Activated B cell treated with CpG ODN at 0.5 μM for 24 hours (primary cell): ENCODE results near the gene ASXL1. TPM values are rescaled to one million over a fixed set of nuclear protein-coding genes. Genes with fewer than 3 reads are reported as not detected.

Source experiments
- ATAC-seq: fragments of 200-7000 bp; cut with Tn5 transposase; one replicate; pipeline ENCODE4 v1.10.0; 2021; ENCODE audit warnings: low read depth, mild to moderate bottlenecking, moderate library complexity
- CTCF ChIA-PET: fragments of 350-600 bp; sonication (Branson Sonifier 250); formaldehyde crosslinking; loops from one replicate; lab custom pipeline; 2021; ENCODE audit warnings: antibody characterized with exemption; lab: Charles Lee
- POLR2A ChIA-PET: fragments of 350-600 bp; sonication (Branson Sonifier 250); formaldehyde crosslinking; loops from one replicate; lab custom pipeline; 2021; ENCODE audit warnings: antibody characterized with exemption; lab: Charles Lee
- DNase-seq: peaks from one replicate; pipeline ENCODE4 v3.0.0; 2022
- H3K27ac Mint-ChIP-seq: one replicate; pipeline ENCODE4 v1.8.0; 2020; ENCODE audit warnings: mixed read lengths
- H3K27me3 Mint-ChIP-seq: one replicate; pipeline ENCODE4 v1.8.0; 2021; ENCODE audit warnings: mixed read lengths
- H3K36me3 Mint-ChIP-seq: one replicate; pipeline ENCODE4 v1.8.0; 2021; ENCODE audit warnings: low read depth, mixed read lengths
- H3K4me1 Mint-ChIP-seq: one replicate; pipeline ENCODE4 v1.8.0; 2021; ENCODE audit warnings: mixed read lengths
- H3K4me3 Mint-ChIP-seq: one replicate; pipeline ENCODE4 v1.8.0; 2020; ENCODE audit warnings: mild to moderate bottlenecking, mixed read lengths
- H3K9me3 Mint-ChIP-seq: one replicate; pipeline ENCODE4 v1.8.0; 2020; ENCODE audit warnings: mixed read lengths
- CTCF ChIP-seq: fragments of 200-600 bp; IDR thresholded peaks from one replicate; pipeline ENCODE4 v1.8.0; 2022; ENCODE audit warnings: antibody characterized with exemption, mild to moderate bottlenecking
- intact Hi-C: fragments of 100-400 bp; cut with micrococcal nuclease; formaldehyde crosslinking; loops from one replicate; pipeline ENCODE4 v1.15.1; 2024
- total RNA-seq: library from RNA; stranded (reverse); gene quantifications from 2 replicates; pipeline ENCODE4 v1.2.3, GENCODE V29; 2022

ASXL1 gene
- total RNA-seq, 1 donor from 2014 or later = 169 TPM

- TF ChIP-seq CTCF = no peak
- no peaks in the 10 kb centered on the region for H3K9me3 Mint-ChIP-seq
- DNase-seq = no peak
- no peaks in the 10 kb centered on the region for H3K27me3 Mint-ChIP-seq
- ChIA-PET CTCF (no interaction called here), POLR2A (no interaction called here)
- no peak overlapping the region for H3K27ac Mint-ChIP-seq
- ATAC-seq = no peak
- no peak overlapping the region for H3K4me3 Mint-ChIP-seq
- H3K4me1 Mint-ChIP-seq = no peaks in the 10 kb centered on the region
- intact Hi-C loops = loop anchor here (5.0 kb wide), 2 partner anchors 50 to 100 kb away; no protein-coding TSS in a partner anchor
- H3K36me3 Mint-ChIP-seq = peaks cover 91% of the 10 kb centered on the region
Observed at GRCh38 chr20:32436968-32437367, 78.8 kb downstream of the ASXL1 start.

- ChIA-PET POLR2A (no interaction called here), CTCF (interaction anchor here (1.0 kb wide), 1 partner anchor 215 kb away, joined by 3 read pairs; no protein-coding TSS in a partner anchor)
- DNase-seq (no peak), ATAC-seq (peak; percentile 62)
- intact Hi-C loops = loop anchor here (5.0 kb wide), 2 partner anchors 50 to 100 kb away; no protein-coding TSS in a partner anchor
- Mint-ChIP-seq H3K36me3 (peaks cover 85% of the 10 kb centered on the region), H3K27me3 (no peaks in the 10 kb centered on the region), H3K27ac (no peak overlapping the region), H3K4me1 (peaks cover 3% of the 10 kb centered on the region), H3K4me3 (no peak overlapping the region), H3K9me3 (no peaks in the 10 kb centered on the region)
- TF ChIP-seq CTCF = no peak
Observed at GRCh38 chr20:32437391-32438074, 79.4 kb downstream of the ASXL1 start.

GRCh38 chr20:32438331-32438858, 80.3 kb downstream of the ASXL1 start:
- CTCF ChIA-PET = interaction anchor here (1.0 kb wide), 1 partner anchor 214 kb away, joined by 3 read pairs; no protein-coding TSS in a partner anchor
- Mint-ChIP-seq H3K4me3 (no peak overlapping the region), H3K9me3 (no peaks in the 10 kb centered on the region), H3K27ac (no peak overlapping the region), H3K4me1 (peaks cover 11% of the 10 kb centered on the region), H3K27me3 (no peaks in the 10 kb centered on the region), H3K36me3 (peaks cover 76% of the 10 kb centered on the region)
- TF ChIP-seq CTCF = no peak
- POLR2A ChIA-PET = no interaction called here
- intact Hi-C loops = loop anchor here (5.0 kb wide), 2 partner anchors 49 to 101 kb away; no protein-coding TSS in a partner anchor
- DNase-seq (no peak), ATAC-seq (no peak)

- H3K9me3 Mint-ChIP-seq = no peaks in the 10 kb centered on the region
- intact Hi-C loops = loop anchor here (5.0 kb wide), 2 partner anchors 48 to 102 kb away; no protein-coding TSS in a partner anchor
- no peak for TF ChIP-seq CTCF
- peaks cover 74% of the 10 kb centered on the region for H3K36me3 Mint-ChIP-seq
- DNase-seq = no peak
- H3K27ac Mint-ChIP-seq = no peak overlapping the region
- ATAC-seq = no peak
- H3K4me1 Mint-ChIP-seq = peaks cover 18% of the 10 kb centered on the region
- no peaks in the 10 kb centered on the region for H3K27me3 Mint-ChIP-seq
- no peak overlapping the region for H3K4me3 Mint-ChIP-seq
- ChIA-PET POLR2A (no interaction called here), CTCF (no interaction called here)
Observed at GRCh38 chr20:32439132-32439829, 81.2 kb downstream of the ASXL1 start.
